HEK293 (cell line): ENCODE measurements around the gene USP33.

Experiments used
- EGR2 ChIP-seq: fragments of 450-650 bp; formaldehyde crosslinking; IDR thresholded peaks from 2 replicates; pipeline ENCODE4 v1.5.1; 2016; ENCODE audit warnings: low read depth, missing biosample characterization, missing genetic modification characterization
- GLI4 ChIP-seq: fragments of 450-650 bp; formaldehyde crosslinking; IDR thresholded peaks from 2 replicates; pipeline ENCODE4 v1.5.1; 2016; ENCODE audit warnings: missing biosample characterization, missing genetic modification characterization
- HOXC10 ChIP-seq: sonication (generic); formaldehyde crosslinking; IDR thresholded peaks from 2 replicates; pipeline ENCODE4 v1.8.1; 2023; ENCODE audit warnings: mild to moderate bottlenecking, missing genetic modification reagents
- KLF17 ChIP-seq: fragments of 450-650 bp; formaldehyde crosslinking; IDR thresholded peaks from 2 replicates; pipeline ENCODE4 v1.5.1; 2016; ENCODE audit warnings: missing biosample characterization, missing genetic modification characterization
- MEIS1 ChIP-seq: sonication (generic); formaldehyde crosslinking; IDR thresholded peaks from 2 replicates; pipeline ENCODE4 v1.8.1; 2022; ENCODE audit warnings: missing genetic modification reagents, mild to moderate bottlenecking, borderline replicate concordance
- PATZ1 ChIP-seq: fragments of 450-650 bp; formaldehyde crosslinking; IDR thresholded peaks from 2 replicates; pipeline ENCODE4 v1.5.1; 2016; ENCODE audit warnings: missing biosample characterization, missing genetic modification characterization
- PBX3 ChIP-seq: sonication (generic); formaldehyde crosslinking; IDR thresholded peaks from 2 replicates; pipeline ENCODE4 v1.8.1; 2022; ENCODE audit warnings: mild to moderate bottlenecking, moderate library complexity, missing genetic modification reagents
- REPIN1 ChIP-seq: fragments of 450-650 bp; formaldehyde crosslinking; IDR thresholded peaks from 2 replicates; pipeline ENCODE4 v1.5.1; 2017; ENCODE audit warnings: missing biosample characterization, missing genetic modification characterization, low read depth
- SCRT1 ChIP-seq: fragments of 450-650 bp; formaldehyde crosslinking; IDR thresholded peaks from 2 replicates; pipeline ENCODE4 v1.5.1; 2016; ENCODE audit warnings: missing biosample characterization, missing genetic modification characterization, borderline replicate concordance
- SP7 ChIP-seq: fragments of 450-650 bp; formaldehyde crosslinking; IDR thresholded peaks from 2 replicates; pipeline ENCODE4 v1.5.1; 2016; ENCODE audit warnings: missing biosample characterization, missing genetic modification characterization
- TCF7L2 ChIP-seq: IDR thresholded peaks from 2 replicates; pipeline ENCODE4 v1.6.1; 2011; ENCODE audit warnings: low read depth, mild to moderate bottlenecking, inconsistent platforms, low read length, moderate library complexity, borderline replicate concordance
- TRIM28 ChIP-seq: IDR thresholded peaks from 2 replicates; pipeline ENCODE4 v1.6.1; 2011; ENCODE audit warnings: low read length, control low read depth, borderline replicate concordance
- ZBTB17 ChIP-seq: fragments of 450-650 bp; formaldehyde crosslinking; IDR thresholded peaks from 2 replicates; pipeline ENCODE4 v1.5.1; 2016; ENCODE audit warnings: missing biosample characterization, missing genetic modification characterization
- ZBTB20 ChIP-seq: fragments of 450-650 bp; formaldehyde crosslinking; IDR thresholded peaks from 2 replicates; pipeline ENCODE4 v1.5.1; 2016; ENCODE audit warnings: missing biosample characterization, missing genetic modification characterization
- ZFP41 ChIP-seq: fragments of 450-650 bp; formaldehyde crosslinking; IDR thresholded peaks from 2 replicates; pipeline ENCODE4 v1.5.1; 2016; ENCODE audit warnings: missing biosample characterization, missing genetic modification characterization, borderline replicate concordance
- ZNF146 ChIP-seq: fragments of 450-650 bp; formaldehyde crosslinking; IDR thresholded peaks from 2 replicates; pipeline ENCODE4 v1.5.1; 2016; ENCODE audit warnings: missing biosample characterization, missing genetic modification characterization
- ZNF175 ChIP-seq: fragments of 450-650 bp; formaldehyde crosslinking; IDR thresholded peaks from 2 replicates; pipeline ENCODE4 v1.5.1; 2016; ENCODE audit warnings: missing biosample characterization, missing genetic modification characterization
- ZNF274 ChIP-seq, 2 experiments: fragments of 200-500 bp in 1 of 2; fragments of 450-650 bp in 1 of 2; sonication (Bioruptor generic) in 1 of 2; formaldehyde crosslinking in 1 of 2; IDR thresholded peaks; 2 replicates each; pipeline versions ENCODE4 v1.5.1 to v1.6.1; 2014 to 2016; ENCODE audit warnings: borderline replicate concordance in 1 of 2, inconsistent platforms in 1 of 2, low read length in 1 of 2, missing biosample characterization in 1 of 2, missing genetic modification characterization in 1 of 2
- ZNF311 ChIP-seq: fragments of 450-650 bp; formaldehyde crosslinking; IDR thresholded peaks from 2 replicates; pipeline ENCODE4 v1.5.1; 2017; ENCODE audit warnings: missing biosample characterization, missing genetic modification characterization, borderline replicate concordance
- ZNF404 ChIP-seq: fragments of 450-650 bp; formaldehyde crosslinking; IDR thresholded peaks from 2 replicates; pipeline ENCODE4 v1.5.1; 2017; ENCODE audit warnings: missing biosample characterization, missing genetic modification characterization
- ZNF433 ChIP-seq: fragments of 450-650 bp; formaldehyde crosslinking; IDR thresholded peaks from 2 replicates; pipeline ENCODE4 v1.5.1; 2016; ENCODE audit warnings: missing biosample characterization, missing genetic modification characterization, low read depth
- ZNF488 ChIP-seq: fragments of 450-650 bp; formaldehyde crosslinking; IDR thresholded peaks from 2 replicates; pipeline ENCODE4 v1.5.1; 2016; ENCODE audit warnings: missing biosample characterization, missing genetic modification characterization
- ZNF571 ChIP-seq: fragments of 450-650 bp; formaldehyde crosslinking; IDR thresholded peaks from 2 replicates; pipeline ENCODE4 v1.5.0; 2017; ENCODE audit warnings: missing biosample characterization, missing genetic modification characterization
- ZNF600 ChIP-seq: fragments of 450-650 bp; formaldehyde crosslinking; IDR thresholded peaks from 2 replicates; pipeline ENCODE4 v1.5.1; 2016; ENCODE audit warnings: missing biosample characterization, missing genetic modification characterization
- ZNF660 ChIP-seq: fragments of 450-650 bp; IDR thresholded peaks from 2 replicates; pipeline ENCODE4 v1.5.1; 2018; ENCODE audit warnings: missing biosample characterization, mild to moderate bottlenecking, missing genetic modification characterization
- ZNF701 ChIP-seq: fragments of 450-650 bp; formaldehyde crosslinking; IDR thresholded peaks from 2 replicates; pipeline ENCODE4 v1.5.1; 2016; ENCODE audit warnings: missing biosample characterization, missing genetic modification characterization
- ZNF76 ChIP-seq: fragments of 450-650 bp; formaldehyde crosslinking; IDR thresholded peaks from 2 replicates; pipeline ENCODE4; 2016; ENCODE audit warnings: low read depth, missing biosample characterization, missing genetic modification characterization, borderline replicate concordance
- ZNF768 ChIP-seq: fragments of 450-650 bp; formaldehyde crosslinking; IDR thresholded peaks from 2 replicates; pipeline ENCODE4 v1.5.1; 2018; ENCODE audit warnings: missing biosample characterization, mild to moderate bottlenecking, missing genetic modification characterization
- ZXDB ChIP-seq: fragments of 450-650 bp; formaldehyde crosslinking; IDR thresholded peaks from 2 replicates; pipeline ENCODE4 v1.5.1; 2016; ENCODE audit warnings: missing biosample characterization, missing genetic modification characterization
- TF ChIP-seq, protein P1 (sequence below): fragments of 450-650 bp; formaldehyde crosslinking; IDR thresholded peaks from 2 replicates; pipeline ENCODE4 v1.5.1; 2016; ENCODE audit warnings: missing biosample characterization, missing genetic modification characterization, borderline replicate concordance
- TF ChIP-seq, protein P2 (sequence below): fragments of 450-650 bp; formaldehyde crosslinking; IDR thresholded peaks from 2 replicates; pipeline ENCODE4 v1.5.1; 2016; ENCODE audit warnings: missing biosample characterization, missing genetic modification characterization

USP33 gene

DNA sequence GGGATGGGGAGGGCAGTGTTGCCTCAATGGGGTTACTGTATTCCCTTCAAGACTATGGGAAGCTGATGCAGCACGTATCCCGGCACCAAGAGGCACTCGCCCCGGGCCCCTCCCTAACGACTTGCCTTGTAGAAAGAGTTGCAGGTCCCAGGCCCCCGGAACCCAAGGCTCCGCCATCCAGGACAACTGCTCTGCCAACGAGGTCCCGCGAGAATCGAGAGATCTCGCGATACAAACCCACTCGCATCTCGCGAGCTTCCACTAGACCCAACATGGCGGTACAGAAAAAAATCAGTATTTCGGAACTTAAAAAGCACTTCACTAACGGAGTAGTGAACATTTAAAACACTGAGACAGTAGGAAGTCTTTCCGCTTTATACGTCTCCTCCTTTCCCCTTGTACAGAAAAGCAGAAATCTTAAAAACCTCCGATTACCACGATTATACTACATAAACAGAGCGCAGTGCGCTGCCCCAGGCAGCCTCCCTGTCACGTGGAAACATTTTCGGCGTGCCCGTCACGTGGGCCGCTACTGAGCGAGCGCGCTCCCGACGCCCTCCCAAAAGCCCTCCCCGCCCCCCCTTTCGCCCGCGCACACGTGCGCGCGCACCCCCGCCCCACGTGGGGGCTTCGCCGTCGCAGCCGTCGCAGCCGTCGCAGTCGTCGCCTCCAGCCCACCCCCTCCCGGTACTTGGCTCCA is 77.0 kb downstream of the USP33 start, which contains the start of gene ZZZ3 (continued):
- TF ChIP-seq ZFP41, result no peak
- TF ChIP-seq ZXDB (tag by site-specific recombination), result peak; percentile 87
- peak; percentile 46 for TF ChIP-seq ZNF660
- TF ChIP-seq KLF17 (tag by site-specific recombination), result peak; percentile 68; the same call in 1 of the 2 replicates
- TF ChIP-seq GLI4, result no peak
- no peak for TF ChIP-seq ZNF274 (IDR thresholded peaks at IDR 0.05; ENCODE audit: low read length)
- TF ChIP-seq ZNF274 (tag by site-specific recombination; IDR thresholded peaks at IDR 0.05; ENCODE audit: borderline replicate concordance), result no peak
- TF ChIP-seq, protein P1, sequence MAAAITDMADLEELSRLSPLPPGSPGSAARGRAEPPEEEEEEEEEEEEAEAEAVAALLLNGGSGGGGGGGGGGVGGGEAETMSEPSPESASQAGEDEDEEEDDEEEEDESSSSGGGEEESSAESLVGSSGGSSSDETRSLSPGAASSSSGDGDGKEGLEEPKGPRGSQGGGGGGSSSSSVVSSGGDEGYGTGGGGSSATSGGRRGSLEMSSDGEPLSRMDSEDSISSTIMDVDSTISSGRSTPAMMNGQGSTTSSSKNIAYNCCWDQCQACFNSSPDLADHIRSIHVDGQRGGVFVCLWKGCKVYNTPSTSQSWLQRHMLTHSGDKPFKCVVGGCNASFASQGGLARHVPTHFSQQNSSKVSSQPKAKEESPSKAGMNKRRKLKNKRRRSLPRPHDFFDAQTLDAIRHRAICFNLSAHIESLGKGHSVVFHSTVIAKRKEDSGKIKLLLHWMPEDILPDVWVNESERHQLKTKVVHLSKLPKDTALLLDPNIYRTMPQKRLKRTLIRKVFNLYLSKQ (tag by site-specific recombination), result no peak
- peak; percentile 38; the same call in 1 of the 2 replicates for TF ChIP-seq ZNF146
- TF ChIP-seq, protein P2, sequence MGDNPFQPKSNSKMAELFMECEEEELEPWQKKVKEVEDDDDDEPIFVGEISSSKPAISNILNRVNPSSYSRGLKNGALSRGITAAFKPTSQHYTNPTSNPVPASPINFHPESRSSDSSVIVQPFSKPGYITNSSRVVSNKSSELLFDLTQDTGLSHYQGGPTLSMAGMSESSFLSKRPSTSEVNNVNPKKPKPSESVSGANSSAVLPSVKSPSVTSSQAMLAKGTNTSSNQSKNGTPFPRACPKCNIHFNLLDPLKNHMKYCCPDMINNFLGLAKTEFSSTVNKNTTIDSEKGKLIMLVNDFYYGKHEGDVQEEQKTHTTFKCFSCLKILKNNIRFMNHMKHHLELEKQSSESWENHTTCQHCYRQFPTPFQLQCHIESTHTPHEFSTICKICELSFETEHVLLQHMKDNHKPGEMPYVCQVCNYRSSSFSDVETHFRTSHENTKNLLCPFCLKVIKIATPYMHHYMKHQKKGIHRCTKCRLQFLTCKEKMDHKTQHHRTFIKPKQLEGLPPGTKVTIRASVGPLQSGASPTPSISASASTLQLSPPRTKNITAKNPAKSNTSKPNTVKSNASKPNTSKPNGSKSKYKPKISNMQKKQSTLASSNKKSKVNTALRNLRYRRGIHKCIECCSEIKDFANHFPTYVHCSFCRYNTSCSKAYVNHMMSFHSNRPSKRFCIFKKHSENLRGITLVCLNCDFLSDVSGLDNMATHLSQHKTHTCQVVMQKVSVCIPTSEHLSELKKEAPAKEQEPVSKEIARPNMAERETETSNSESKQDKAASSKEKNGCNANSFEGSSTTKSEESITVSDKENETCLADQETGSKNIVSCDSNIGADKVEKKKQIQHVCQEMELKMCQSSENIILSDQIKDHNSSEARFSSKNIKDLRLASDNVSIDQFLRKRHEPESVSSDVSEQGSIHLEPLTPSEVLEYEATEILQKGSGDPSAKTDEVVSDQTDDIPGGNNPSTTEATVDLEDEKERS (tag by site-specific recombination), result no peak
- TF ChIP-seq MEIS1, result no peak
- no peak for TF ChIP-seq ZNF433 (tag by site-specific recombination)
- no peak for TF ChIP-seq ZNF571 (tag by site-specific recombination)
- TF ChIP-seq PBX3 (CRISPR knock-in tag), result no peak
- TF ChIP-seq ZBTB20 (tag by site-specific recombination), result peak; percentile 98
- TF ChIP-seq ZNF768, result no peak
- no peak; the same call in 1 of the 2 replicates for TF ChIP-seq TRIM28
- no peak for TF ChIP-seq SCRT1
- peak; percentile 59; the same call in 1 of the 2 replicates for TF ChIP-seq SP7
- TF ChIP-seq ZNF701, result no peak
- peak; percentile 82 for TF ChIP-seq PATZ1
- TF ChIP-seq ZNF175 (tag by site-specific recombination), result no peak
- TF ChIP-seq ZBTB17 (tag by site-specific recombination), result peak; percentile 52; the same call in 1 of the 2 replicates
- TF ChIP-seq HOXC10 (CRISPR knock-in tag), result no peak
- no peak for TF ChIP-seq TCF7L2
- no peak for TF ChIP-seq ZNF311 (tag by site-specific recombination)
- TF ChIP-seq ZNF404 (tag by site-specific recombination), result no peak
- TF ChIP-seq ZNF76 (tag by site-specific recombination), result 0 out of 2 replicates have a peak, but pooled peaks have one; percentile 48
- no peak for TF ChIP-seq REPIN1 (tag by site-specific recombination)
- TF ChIP-seq EGR2 (tag by site-specific recombination), result no peak
- TF ChIP-seq ZNF488 (tag by site-specific recombination), result no peak
- peak; percentile 50 for TF ChIP-seq ZNF600 (tag by site-specific recombination)
